ENCODE data around the gene GPR84. TPM values are rescaled to one million over a fixed set of nuclear protein-coding genes. Genes with fewer than 3 reads are reported as not detected.
A peak's percentile ranks its signal among the peaks of the same experiment; 100 is the strongest.

Gene GPR84
- total and polyA plus RNA-seq, 9 of the 15 experiments (the other 6 are each of a cell fraction or from before 2014, with no cell fraction given), result 0.07 to 0.18 (median 0.11) TPM; not detected in 5

GRCh38 chr12:54368709-54369596, 4.7 kb upstream of the GPR84 start (continued):
- no peak for TF ChIP-seq BDP1 (IDR thresholded peaks at IDR 0.05; ENCODE audit: insufficient read depth, insufficient read length)
- no peak for TF ChIP-seq ZNF584 (CRISPR knock-in tag; IDR thresholded peaks at IDR 0.05; ENCODE audit: low read depth)
- TF ChIP-seq CHD7 (IDR thresholded peaks at IDR 0.05; ENCODE audit: low read depth, low read length), result no peak
- no peak for TF ChIP-seq ZNF121 (CRISPR knock-in tag; conservative IDR thresholded peaks at IDR 0.05)
- TF ChIP-seq ELF1 (tag; IDR thresholded peaks at IDR 0.05), result peak; percentile 90
- no peak for TF ChIP-seq ZNF316 (IDR thresholded peaks at IDR 0.05)
- TF ChIP-seq ZBTB26 (CRISPR knock-in tag; IDR thresholded peaks at IDR 0.05), result 0 out of 2 replicates have a peak, but pooled peaks have one; percentile 62
- no peak for TF ChIP-seq GABPA (tag; conservative IDR thresholded peaks at IDR 0.05; ENCODE audit: low read depth)
- no peak; the same call in 1 of the 2 replicates for TF ChIP-seq ZNF384 (IDR thresholded peaks at IDR 0.05; ENCODE audit: low read depth, low read length)
- TF ChIP-seq ATF3 (IDR thresholded peaks at IDR 0.05), result no peak
- 0 out of 2 replicates have a peak, but pooled peaks have one; percentile 24 for TF ChIP-seq ATF3 (CRISPR knock-in tag; conservative IDR thresholded peaks at IDR 0.05)
- TF ChIP-seq ETV1 (tag; conservative IDR thresholded peaks at IDR 0.05; ENCODE audit: low read depth), result no peak
- no peak for TF ChIP-seq NR4A1 (CRISPR knock-in tag; IDR thresholded peaks at IDR 0.05)
- TF ChIP-seq NR4A1 (tag; IDR thresholded peaks at IDR 0.05), result no peak

All from K562 (cell line).